ENCODE data around the gene MOB3C. TPM values are rescaled to one million over a fixed set of nuclear protein-coding genes. Genes with fewer than 3 reads are reported as not detected.

Gene MOB3C
- 4.4 and 5.1 TPM in 2 replicates for total RNA-seq

GRCh38 chr1:46616277-46617107 is at the start of gene MOB3C:
Gene MOB3C (minus strand): TSS chr1:46616811. CDS start chr1:46613321, 3,490 bp downstream.

DNA sequence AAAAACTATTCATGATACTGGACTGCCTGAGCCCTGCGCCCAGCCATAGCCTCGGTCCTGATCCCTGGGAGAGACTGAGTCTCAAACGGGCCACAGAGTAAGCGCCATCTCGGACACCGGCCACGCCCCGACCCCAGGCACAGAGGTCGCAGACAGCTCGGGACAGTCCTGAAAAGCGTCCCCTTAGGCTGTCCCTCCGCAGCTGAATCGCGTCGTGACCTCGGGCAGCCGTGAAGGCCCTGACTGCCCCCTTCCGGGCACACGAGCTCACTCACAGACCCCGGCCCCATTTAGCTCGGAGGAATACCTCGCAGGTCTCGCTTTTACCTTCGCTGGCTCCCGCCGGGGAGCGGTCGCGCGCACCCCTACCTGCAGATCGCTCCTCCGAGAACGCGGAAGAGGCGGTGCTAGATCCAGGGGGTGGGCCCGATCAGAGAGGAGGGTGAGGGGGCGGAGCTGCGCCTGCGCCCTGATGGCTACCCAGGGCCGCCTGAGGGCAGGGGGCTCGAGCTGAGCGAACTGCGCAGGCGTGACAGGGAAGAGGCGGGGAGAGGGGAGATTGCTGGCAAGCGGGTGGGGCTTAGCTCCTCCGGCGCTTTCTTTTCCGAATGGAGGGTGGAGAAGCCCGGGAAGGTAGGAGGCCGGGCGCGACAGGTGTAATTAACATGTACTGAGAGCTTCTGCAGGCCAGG is 12.6 kb downstream of the MOB3C start, which contains the start of gene MKNK1:
TSS of gene MKNK1 (minus strand) at position 411 of the 692 bp plus-strand sequence. CDS start 20,941 bp downstream, outside the sequence.

Other genes starting within 250 kb of the MOB3C start
- gene FAAH, start 222.5 kb downstream of the MOB3C start, total RNA-seq, result 0.27 and 0.50 TPM in 2 replicates
- gene DMBX1, start 127.0 kb downstream of the MOB3C start, total RNA-seq, result not detected in 2 replicates
- gene KNCN, start 65.2 kb downstream of the MOB3C start, total RNA-seq, result not detected in 2 replicates
- gene MKNK1, start 12.5 kb downstream of the MOB3C start, total RNA-seq, result 27.2 and 30.3 TPM in 2 replicates
- gene ATPAF1, start 51.6 kb upstream of the MOB3C start, total RNA-seq, result 47.2 and 52.7 TPM in 2 replicates
- gene TEX38, start 55.0 kb upstream of the MOB3C start, total RNA-seq, result not detected in 2 replicates
- gene EFCAB14, start 102.3 kb upstream of the MOB3C start, total RNA-seq, result 137 and 145 TPM in 2 replicates
- not detected in 2 replicates for gene CYP4B1, start 182.2 kb upstream of the MOB3C start, total RNA-seq

Data from thoracic aorta endothelial cell (primary cell).